Measurements from ENCODE around the gene GIMAP4.

- TF ChIP-seq CTCF (IDR thresholded peaks at IDR 0.05; ENCODE audit: borderline replicate concordance, extremely low read depth, low read length, poor library complexity, severe bottlenecking) (no peak), EZH2 (IDR thresholded peaks at IDR 0.05; ENCODE audit: borderline replicate concordance, low read depth, low read length, severe bottlenecking) (no peak)
Measured at GRCh38 chr7:150553163-150553562, 14.0 kb upstream of the GIMAP4 start.

Data from DND-41 (cell line).